ENCODE data around the gene NOD2. TPM values are rescaled to one million over a fixed set of nuclear protein-coding genes. Genes with fewer than 3 reads are reported as not detected.

NOD2 gene
- total and polyA plus RNA-seq, 2 experiments from 2014 or later = not detected

GRCh38 chr16:50680556-50680893, 12.9 kb upstream of the NOD2 start:
- H3K9me2 ChIP-seq (ENCODE audit: insufficient read depth) = no peaks in the 10 kb centered on the region
- 61 to 72% methylated on average over 3 of the region's 3 CpGs for WGBS, 2 experiments (ENCODE audit: low coverage in 1 of 2, low lambda C conversion rate in 2 of 2, missing lambda C conversion rate in 2 of 2)
- no peak for TF ChIP-seq EZH2 (IDR thresholded peaks at IDR 0.05; ENCODE audit: insufficient read depth, poor library complexity, severe bottlenecking)
- no peak for TF ChIP-seq EZH2phosphoT487 (IDR thresholded peaks at IDR 0.05; ENCODE audit: insufficient read depth, low read depth)
- no peaks in the 10 kb centered on the region for H3K79me2 ChIP-seq (ENCODE audit: insufficient read depth)
- H3K4me2 ChIP-seq (ENCODE audit: unreplicated experiment) = no peak overlapping the region
- no peaks in the 10 kb centered on the region for H4K20me1 ChIP-seq (ENCODE audit: insufficient read depth)
- in situ Hi-C loops (cut with MboI) = no loop called here
- no peaks in the 10 kb centered on the region for H3K27me3 ChIP-seq (replicated peaks; ENCODE audit: insufficient read depth)
- no peaks in the 10 kb centered on the region for H3F3A ChIP-seq (ENCODE audit: insufficient read depth)
- no peak overlapping the region for H3K27ac ChIP-seq
- no peaks in the 10 kb centered on the region for H3K9me3 ChIP-seq (ENCODE audit: low read depth)
- H3K36me3 ChIP-seq (ENCODE audit: low read depth) = no peaks in the 10 kb centered on the region
- no peaks in the 10 kb centered on the region for H3K4me1 ChIP-seq (ENCODE audit: insufficient read depth)
- no peak overlapping the region for H3K9ac ChIP-seq
- DNase-seq = no peak
- no peak overlapping the region for H3K4me3 ChIP-seq
- no peak overlapping the region for H2AFZ ChIP-seq

GRCh38 chr16:50681021-50681885, 12.2 kb upstream of the NOD2 start, which contains the start of gene SNX20:
SNX20 (minus strand) TSS chr16:50681312; CDS start chr16:50677526, 3,786 bp downstream.
- H3K9ac ChIP-seq = no peak within 1 kb of the TSS
- WGBS, 2 experiments (ENCODE audit: low coverage in 1 of 2, low lambda C conversion rate in 2 of 2, missing lambda C conversion rate in 2 of 2) = 76 to 77% methylated on average over 16 of the region's 16 CpGs
- no peaks in the 10 kb centered on the region for H3K4me1 ChIP-seq (ENCODE audit: insufficient read depth)
- no peaks in the 10 kb centered on the region for H3K36me3 ChIP-seq (ENCODE audit: low read depth)
- no peak within 1 kb of the TSS for H3K4me2 ChIP-seq (ENCODE audit: unreplicated experiment)
- no peak for DNase-seq
- H3K79me2 ChIP-seq (ENCODE audit: insufficient read depth) = no peaks in the 10 kb centered on the region
- H3K27ac ChIP-seq = no peak within 1 kb of the TSS
- in situ Hi-C loops (cut with MboI) = no loop called here
- H3F3A ChIP-seq (ENCODE audit: insufficient read depth) = no peaks in the 10 kb centered on the region
- no peaks in the 10 kb centered on the region for H3K27me3 ChIP-seq (replicated peaks; ENCODE audit: insufficient read depth)
- H3K4me3 ChIP-seq = no peak within 1 kb of the TSS
- H4K20me1 ChIP-seq (ENCODE audit: insufficient read depth) = no peaks in the 10 kb centered on the region
- TF ChIP-seq EZH2phosphoT487 (IDR thresholded peaks at IDR 0.05; ENCODE audit: insufficient read depth, low read depth) (no peak), EZH2 (IDR thresholded peaks at IDR 0.05; ENCODE audit: insufficient read depth, poor library complexity, severe bottlenecking) (no peak)
- H3K9me2 ChIP-seq (ENCODE audit: insufficient read depth) = no peaks in the 10 kb centered on the region
- H2AFZ ChIP-seq = no peak within 1 kb of the TSS
- no peaks in the 10 kb centered on the region for H3K9me3 ChIP-seq (ENCODE audit: low read depth)

- H3K9ac ChIP-seq = no peak overlapping the region
- H3F3A ChIP-seq (ENCODE audit: insufficient read depth) = no peaks in the 10 kb centered on the region
- H3K79me2 ChIP-seq (ENCODE audit: insufficient read depth) = no peaks in the 10 kb centered on the region
- no peaks in the 10 kb centered on the region for H3K9me3 ChIP-seq (ENCODE audit: low read depth)
- H3K9me2 ChIP-seq (ENCODE audit: insufficient read depth) = no peaks in the 10 kb centered on the region
- DNase-seq = no peak
- H3K27ac ChIP-seq = no peak overlapping the region
- no peak overlapping the region for H3K4me2 ChIP-seq (ENCODE audit: unreplicated experiment)
- no peaks in the 10 kb centered on the region for H3K36me3 ChIP-seq (ENCODE audit: low read depth)
- no peaks in the 10 kb centered on the region for H3K4me1 ChIP-seq (ENCODE audit: insufficient read depth)
- no peaks in the 10 kb centered on the region for H4K20me1 ChIP-seq (ENCODE audit: insufficient read depth)
- in situ Hi-C loops (cut with MboI) = no loop called here
- no peak overlapping the region for H2AFZ ChIP-seq
- TF ChIP-seq EZH2phosphoT487 (IDR thresholded peaks at IDR 0.05; ENCODE audit: insufficient read depth, low read depth) (no peak), EZH2 (IDR thresholded peaks at IDR 0.05; ENCODE audit: insufficient read depth, poor library complexity, severe bottlenecking) (no peak)
- H3K27me3 ChIP-seq (replicated peaks; ENCODE audit: insufficient read depth) = no peaks in the 10 kb centered on the region; the same call in 1 of the 2 replicates
- WGBS, 2 experiments (ENCODE audit: low coverage in 1 of 2, low lambda C conversion rate in 2 of 2, missing lambda C conversion rate in 2 of 2) = 65 to 70% methylated on average over 14 of the region's 14 CpGs
- no peak overlapping the region for H3K4me3 ChIP-seq
Measured at GRCh38 chr16:50683689-50684374, 9.6 kb upstream of the NOD2 start.

- H3F3A ChIP-seq (ENCODE audit: insufficient read depth) = no peaks in the 10 kb centered on the region
- TF ChIP-seq EZH2 (IDR thresholded peaks at IDR 0.05; ENCODE audit: insufficient read depth, poor library complexity, severe bottlenecking) (no peak), EZH2phosphoT487 (IDR thresholded peaks at IDR 0.05; ENCODE audit: insufficient read depth, low read depth) (no peak)
- H3K9me2 ChIP-seq (ENCODE audit: insufficient read depth) = no peaks in the 10 kb centered on the region
- H3K9me3 ChIP-seq (ENCODE audit: low read depth) = no peaks in the 10 kb centered on the region
- 74 to 78% methylated on average over 11 of the region's 11 CpGs for WGBS, 2 experiments (ENCODE audit: low coverage in 1 of 2, low lambda C conversion rate in 2 of 2, missing lambda C conversion rate in 2 of 2)
- no peaks in the 10 kb centered on the region for H3K36me3 ChIP-seq (ENCODE audit: low read depth)
- H4K20me1 ChIP-seq (ENCODE audit: insufficient read depth) = no peaks in the 10 kb centered on the region
- H3K9ac ChIP-seq = no peak overlapping the region
- no peak overlapping the region for H3K4me3 ChIP-seq
- H3K79me2 ChIP-seq (ENCODE audit: insufficient read depth) = no peaks in the 10 kb centered on the region
- in situ Hi-C loops (cut with MboI) = no loop called here
- H3K4me1 ChIP-seq (ENCODE audit: insufficient read depth) = no peaks in the 10 kb centered on the region
- no peak for DNase-seq
- H2AFZ ChIP-seq = no peak overlapping the region
- no peaks in the 10 kb centered on the region; the same call in 1 of the 2 replicates for H3K27me3 ChIP-seq (replicated peaks; ENCODE audit: insufficient read depth)
- H3K4me2 ChIP-seq (ENCODE audit: unreplicated experiment) = no peak overlapping the region
- H3K27ac ChIP-seq = no peak overlapping the region
Measured at GRCh38 chr16:50684823-50685461, 8.5 kb upstream of the NOD2 start.
